ENCODE results near the gene ZNF408.

DNA sequence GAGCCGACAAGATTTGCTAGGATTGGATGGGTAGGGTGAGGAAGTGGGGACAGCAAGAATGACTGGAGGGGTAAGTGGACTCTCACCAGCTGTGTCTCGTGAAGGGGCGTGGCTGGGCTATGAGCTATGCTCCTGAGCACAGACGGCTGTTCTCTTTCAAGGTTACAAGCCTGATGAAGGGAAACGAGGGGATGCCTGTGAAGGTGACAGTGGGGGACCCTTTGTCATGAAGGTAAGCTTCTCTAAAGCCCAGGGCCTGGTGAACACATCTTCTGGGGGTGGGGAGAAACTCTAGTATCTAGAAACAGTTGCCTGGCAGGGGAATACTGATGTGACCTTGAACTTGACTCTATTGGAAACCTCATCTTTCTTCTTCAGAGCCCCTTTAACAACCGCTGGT is 38.1 kb downstream of the ZNF408 start:
- TF ChIP-seq, protein P1, sequence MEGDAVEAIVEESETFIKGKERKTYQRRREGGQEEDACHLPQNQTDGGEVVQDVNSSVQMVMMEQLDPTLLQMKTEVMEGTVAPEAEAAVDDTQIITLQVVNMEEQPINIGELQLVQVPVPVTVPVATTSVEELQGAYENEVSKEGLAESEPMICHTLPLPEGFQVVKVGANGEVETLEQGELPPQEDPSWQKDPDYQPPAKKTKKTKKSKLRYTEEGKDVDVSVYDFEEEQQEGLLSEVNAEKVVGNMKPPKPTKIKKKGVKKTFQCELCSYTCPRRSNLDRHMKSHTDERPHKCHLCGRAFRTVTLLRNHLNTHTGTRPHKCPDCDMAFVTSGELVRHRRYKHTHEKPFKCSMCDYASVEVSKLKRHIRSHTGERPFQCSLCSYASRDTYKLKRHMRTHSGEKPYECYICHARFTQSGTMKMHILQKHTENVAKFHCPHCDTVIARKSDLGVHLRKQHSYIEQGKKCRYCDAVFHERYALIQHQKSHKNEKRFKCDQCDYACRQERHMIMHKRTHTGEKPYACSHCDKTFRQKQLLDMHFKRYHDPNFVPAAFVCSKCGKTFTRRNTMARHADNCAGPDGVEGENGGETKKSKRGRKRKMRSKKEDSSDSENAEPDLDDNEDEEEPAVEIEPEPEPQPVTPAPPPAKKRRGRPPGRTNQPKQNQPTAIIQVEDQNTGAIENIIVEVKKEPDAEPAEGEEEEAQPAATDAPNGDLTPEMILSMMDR (IDR thresholded peaks at IDR 0.05): no peak
- no peak for TF ChIP-seq POLR2A (IDR thresholded peaks at IDR 0.05)
